ENCODE measurements around the gene NTNG1. TPM values are rescaled to one million over a fixed set of nuclear protein-coding genes. Genes with fewer than 3 reads are reported as not detected.

Gene NTNG1
- total and polyA plus RNA-seq, 4 donors, result 0.72 to 26.7 (median 3.9) TPM

DNA sequence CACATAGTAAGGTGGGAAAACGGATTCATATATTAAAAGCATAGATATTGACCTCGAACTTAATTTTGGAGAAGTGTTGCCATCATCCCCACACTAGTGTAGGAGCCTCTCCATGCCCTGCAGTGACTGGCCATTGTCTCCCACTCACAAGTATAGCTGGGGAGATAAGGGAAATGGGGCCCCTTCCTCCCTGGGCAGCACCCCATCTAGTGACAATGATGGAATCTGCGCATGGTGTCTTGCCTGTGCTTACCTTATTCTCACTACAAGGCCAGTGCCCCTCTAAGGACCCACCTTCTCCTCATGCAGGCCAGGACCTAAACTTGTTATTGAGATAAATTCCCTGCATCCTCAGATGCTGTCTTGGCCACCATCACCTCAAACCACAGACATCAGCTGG lies 374.9 kb downstream of the NTNG1 start:
- no peak overlapping the region for H3K27ac ChIP-seq (ENCODE audit: low read depth in 1 of 2, low read length in 1 of 2)
- no peak overlapping the region for H3K9ac ChIP-seq (ENCODE audit: insufficient read depth in 1 of 2, low read length in 2 of 2)
- H3K4me3 ChIP-seq, result no peak overlapping the region
- H3K4me1 ChIP-seq (ENCODE audit: control insufficient read depth in 5 of 5, insufficient read depth in 5 of 5, low read length in 5 of 5), result no peaks in the 10 kb centered on the region
- DNase-seq, result no peak
- WGBS, 2 donors, result 91 to 95% methylated on average over 3 of the region's 3 CpGs
- H3K27me3 ChIP-seq (ENCODE audit: control insufficient read depth in 3 of 3, insufficient read depth in 3 of 3, low read length in 2 of 3), result no peaks in the 10 kb centered on the region
- no peak for ATAC-seq (ENCODE audit: insufficient read depth, low FRiP score)
- H3K9me3 ChIP-seq (ENCODE audit: control insufficient read depth in 4 of 4, insufficient read depth in 3 of 4, low read length in 3 of 4), result peaks cover 0 to 2% (median 0%) of the 10 kb centered on the region in 4 donors
- TF ChIP-seq, protein P1, sequence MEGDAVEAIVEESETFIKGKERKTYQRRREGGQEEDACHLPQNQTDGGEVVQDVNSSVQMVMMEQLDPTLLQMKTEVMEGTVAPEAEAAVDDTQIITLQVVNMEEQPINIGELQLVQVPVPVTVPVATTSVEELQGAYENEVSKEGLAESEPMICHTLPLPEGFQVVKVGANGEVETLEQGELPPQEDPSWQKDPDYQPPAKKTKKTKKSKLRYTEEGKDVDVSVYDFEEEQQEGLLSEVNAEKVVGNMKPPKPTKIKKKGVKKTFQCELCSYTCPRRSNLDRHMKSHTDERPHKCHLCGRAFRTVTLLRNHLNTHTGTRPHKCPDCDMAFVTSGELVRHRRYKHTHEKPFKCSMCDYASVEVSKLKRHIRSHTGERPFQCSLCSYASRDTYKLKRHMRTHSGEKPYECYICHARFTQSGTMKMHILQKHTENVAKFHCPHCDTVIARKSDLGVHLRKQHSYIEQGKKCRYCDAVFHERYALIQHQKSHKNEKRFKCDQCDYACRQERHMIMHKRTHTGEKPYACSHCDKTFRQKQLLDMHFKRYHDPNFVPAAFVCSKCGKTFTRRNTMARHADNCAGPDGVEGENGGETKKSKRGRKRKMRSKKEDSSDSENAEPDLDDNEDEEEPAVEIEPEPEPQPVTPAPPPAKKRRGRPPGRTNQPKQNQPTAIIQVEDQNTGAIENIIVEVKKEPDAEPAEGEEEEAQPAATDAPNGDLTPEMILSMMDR (IDR thresholded peaks at IDR 0.05; ENCODE audit: control extremely low read depth, extremely low read depth), result no peak
- no peaks in the 10 kb centered on the region for H3K36me3 ChIP-seq (ENCODE audit: control insufficient read depth in 4 of 4, insufficient read depth in 4 of 4, low read length in 4 of 4)

DNA sequence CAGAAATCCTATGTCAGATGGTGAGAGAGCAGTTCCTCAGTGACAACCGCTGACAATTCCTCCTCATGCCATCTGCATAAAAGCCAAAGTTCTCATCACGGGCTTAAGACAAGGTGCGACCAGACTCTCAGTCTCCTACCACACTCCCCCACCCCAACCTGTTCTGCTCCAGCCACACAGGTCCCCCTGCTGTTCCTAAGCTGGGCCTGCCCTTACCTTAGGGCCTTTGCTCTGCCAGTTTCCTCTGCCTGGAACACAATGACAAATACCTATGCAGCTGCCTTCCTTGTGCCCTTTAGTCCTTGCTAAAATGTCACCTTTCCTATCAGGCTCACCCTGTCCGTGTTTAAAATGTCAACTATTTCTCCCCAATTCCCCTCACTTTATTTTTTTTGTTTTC lies 382.2 kb downstream of the NTNG1 start:
- no peaks in the 10 kb centered on the region for H3K9me3 ChIP-seq (ENCODE audit: control insufficient read depth in 4 of 4, insufficient read depth in 3 of 4, low read length in 3 of 4)
- H3K4me3 ChIP-seq, result no peak overlapping the region
- TF ChIP-seq, protein P1 (IDR thresholded peaks at IDR 0.05; ENCODE audit: control extremely low read depth, extremely low read depth), result no peak
- peaks cover 0 to 8% (median 1%) of the 10 kb centered on the region in 5 donors for H3K4me1 ChIP-seq (ENCODE audit: control insufficient read depth in 5 of 5, insufficient read depth in 5 of 5, low read length in 5 of 5)
- 70 to 73% methylated on average over 4 of the region's 4 CpGs for WGBS, 2 donors
- DNase-seq (no peak), ATAC-seq (ENCODE audit: insufficient read depth, low FRiP score) (no peak)
- no peaks in the 10 kb centered on the region for H3K36me3 ChIP-seq (ENCODE audit: control insufficient read depth in 4 of 4, insufficient read depth in 4 of 4, low read length in 4 of 4)
- H3K9ac ChIP-seq (ENCODE audit: insufficient read depth in 1 of 2, low read length in 2 of 2), result no peak overlapping the region
- no peaks in the 10 kb centered on the region for H3K27me3 ChIP-seq (ENCODE audit: control insufficient read depth in 3 of 3, insufficient read depth in 3 of 3, low read length in 2 of 3)
- H3K27ac ChIP-seq (ENCODE audit: low read depth in 1 of 2, low read length in 1 of 2), result no peak overlapping the region

DNA sequence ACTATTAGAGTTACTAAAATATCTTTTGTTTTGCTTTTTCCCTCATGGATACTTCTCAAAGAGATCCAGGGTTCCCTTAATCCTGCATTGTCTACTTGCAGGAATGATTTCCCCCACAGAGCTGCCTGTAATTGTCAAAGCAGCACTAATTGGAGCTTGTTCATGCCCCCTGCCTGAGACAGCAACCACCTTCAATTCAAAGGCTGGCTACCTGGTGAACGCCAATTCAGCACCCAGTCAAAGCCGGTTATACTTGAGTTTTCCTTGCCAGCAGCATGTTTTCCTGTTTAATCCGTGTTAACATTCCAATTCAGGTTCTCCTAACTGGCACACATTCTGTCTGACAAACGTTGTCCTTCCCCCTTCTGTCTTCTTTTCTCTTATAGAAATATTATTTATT lies 382.9 kb downstream of the NTNG1 start:
- Histone ChIP-seq H3K27ac (ENCODE audit: low read depth in 1 of 2, low read length in 1 of 2) (no peak overlapping the region), H3K4me1 (ENCODE audit: control insufficient read depth in 5 of 5, insufficient read depth in 5 of 5, low read length in 5 of 5) (peaks cover 0 to 8% (median 1%) of the 10 kb centered on the region in 5 donors), H3K9ac (ENCODE audit: insufficient read depth in 1 of 2, low read length in 2 of 2) (no peak overlapping the region), H3K36me3 (ENCODE audit: control insufficient read depth in 4 of 4, insufficient read depth in 4 of 4, low read length in 4 of 4) (no peaks in the 10 kb centered on the region), H3K27me3 (ENCODE audit: control insufficient read depth in 3 of 3, insufficient read depth in 3 of 3, low read length in 2 of 3) (no peaks in the 10 kb centered on the region), H3K4me3 (no peak overlapping the region), H3K9me3 (ENCODE audit: control insufficient read depth in 4 of 4, insufficient read depth in 3 of 4, low read length in 3 of 4) (no peaks in the 10 kb centered on the region)
- WGBS, 2 donors, result 55 to 77% methylated on average over 4 of the region's 4 CpGs
- no peak for DNase-seq
- ATAC-seq (ENCODE audit: insufficient read depth, low FRiP score), result no peak
- TF ChIP-seq, protein P1 (IDR thresholded peaks at IDR 0.05; ENCODE audit: control extremely low read depth, extremely low read depth), result no peak

DNA sequence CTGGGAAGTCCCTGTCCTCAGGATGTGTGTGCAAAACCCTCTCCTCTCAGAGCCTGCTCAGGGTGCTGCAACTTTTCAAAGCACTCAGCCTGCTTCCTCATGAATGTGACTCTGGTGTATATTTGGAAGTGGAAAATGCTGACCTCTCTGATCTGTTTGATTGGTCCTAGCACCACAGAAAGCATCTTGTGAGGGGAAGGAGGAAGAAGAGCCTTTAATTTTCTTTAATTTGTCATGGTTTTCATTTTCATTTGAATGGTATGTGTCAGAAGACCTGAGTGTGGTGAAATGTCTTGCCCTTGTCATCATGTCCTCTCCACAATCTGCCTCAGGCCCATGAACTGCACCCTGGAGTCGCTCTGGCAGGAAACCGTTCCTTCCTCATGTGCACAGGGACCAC lies 383.5 kb downstream of the NTNG1 start:
- H3K4me1 ChIP-seq (ENCODE audit: control insufficient read depth in 5 of 5, insufficient read depth in 5 of 5, low read length in 5 of 5), result peaks cover 0 to 10% (median 1%) of the 10 kb centered on the region in 5 donors
- WGBS, 2 donors, result 77 to 82% methylated on average over 2 of the region's 2 CpGs
- no peaks in the 10 kb centered on the region for H3K27me3 ChIP-seq (ENCODE audit: control insufficient read depth in 3 of 3, insufficient read depth in 3 of 3, low read length in 2 of 3)
- DNase-seq (no peak), ATAC-seq (ENCODE audit: insufficient read depth, low FRiP score) (no peak)
- H3K36me3 ChIP-seq (ENCODE audit: control insufficient read depth in 4 of 4, insufficient read depth in 4 of 4, low read length in 4 of 4), result no peaks in the 10 kb centered on the region
- TF ChIP-seq, protein P1 (IDR thresholded peaks at IDR 0.05; ENCODE audit: control extremely low read depth, extremely low read depth), result no peak
- H3K9ac ChIP-seq (ENCODE audit: insufficient read depth in 1 of 2, low read length in 2 of 2), result no peak overlapping the region
- no peak overlapping the region for H3K4me3 ChIP-seq
- no peaks in the 10 kb centered on the region for H3K9me3 ChIP-seq (ENCODE audit: control insufficient read depth in 4 of 4, insufficient read depth in 3 of 4, low read length in 3 of 4)
- no peak overlapping the region for H3K27ac ChIP-seq (ENCODE audit: low read depth in 1 of 2, low read length in 1 of 2)
